ENCODE data around the gene NEDD4. TPM values are rescaled to one million over a fixed set of nuclear protein-coding genes. Genes with fewer than 3 reads are reported as not detected.

The NEDD4 gene
- total RNA-seq, 2 donors from 2014 or later: 10.4 to 16.5 TPM

- no peak for DNase-seq
- Mint-ChIP-seq H3K27ac (no peak overlapping the region), H3K27me3 (ENCODE audit: insufficient read depth) (no peaks in the 10 kb centered on the region), H3K9me3 (peaks cover 28% of the 10 kb centered on the region), H3K36me3 (ENCODE audit: low read depth) (peaks cover 5% of the 10 kb centered on the region), H3K4me3 (no peak overlapping the region), H3K4me1 (no peaks in the 10 kb centered on the region)
- no peaks in the 10 kb centered on the region for H3K36me3 ChIP-seq (ENCODE audit: control insufficient read depth, insufficient read depth, low read length)
- no peak overlapping the region for H3K27ac ChIP-seq (ENCODE audit: low read depth, low read length)
- no peak for TF ChIP-seq CTCF (conservative IDR thresholded peaks at IDR 0.05)
- peaks cover 6% of the 10 kb centered on the region for H3K9me3 ChIP-seq (ENCODE audit: control insufficient read depth, low read length)
- H3K4me3 ChIP-seq (ENCODE audit: low read length): no peak overlapping the region
- H3K27me3 ChIP-seq (ENCODE audit: control insufficient read depth, insufficient read depth, low read length, poor library complexity, severe bottlenecking): no peaks in the 10 kb centered on the region
- no peaks in the 10 kb centered on the region for H3K4me1 ChIP-seq (ENCODE audit: control insufficient read depth, insufficient read depth, low read length)
- no peak overlapping the region for H3K9ac ChIP-seq (ENCODE audit: extremely low read depth, low read length, poor library complexity, severe bottlenecking)
- WGBS, 2 experiments (ENCODE audit: insufficient coverage in 1 of 2, insufficient read length in 1 of 2): 89 to 91% methylated on average over 8 to 11 of the region's 11 CpGs
These were observed 25.8 kb upstream of the NEDD4 start for GRCh38 chr15:56019060-56019793.

- Mint-ChIP-seq H3K4me1 (no peaks in the 10 kb centered on the region), H3K9me3 (peaks cover 35% of the 10 kb centered on the region), H3K27me3 (ENCODE audit: insufficient read depth) (no peaks in the 10 kb centered on the region), H3K4me3 (no peak overlapping the region), H3K36me3 (ENCODE audit: low read depth) (peaks cover 5% of the 10 kb centered on the region), H3K27ac (no peak overlapping the region)
- no peaks in the 10 kb centered on the region for H3K36me3 ChIP-seq (ENCODE audit: control insufficient read depth, insufficient read depth, low read length)
- WGBS, 2 experiments (ENCODE audit: insufficient coverage in 1 of 2, insufficient read length in 1 of 2): 80 to 83% methylated on average over 1 of the region's 1 CpG
- H3K4me3 ChIP-seq (ENCODE audit: low read length): no peak overlapping the region
- no peak overlapping the region for H3K9ac ChIP-seq (ENCODE audit: extremely low read depth, low read length, poor library complexity, severe bottlenecking)
- peak; percentile 59 for TF ChIP-seq CTCF (conservative IDR thresholded peaks at IDR 0.05)
- no peak overlapping the region for H3K27ac ChIP-seq (ENCODE audit: low read depth, low read length)
- H3K4me1 ChIP-seq (ENCODE audit: control insufficient read depth, insufficient read depth, low read length): no peaks in the 10 kb centered on the region
- no peak for DNase-seq
- H3K9me3 ChIP-seq (ENCODE audit: control insufficient read depth, low read length): peaks cover 5% of the 10 kb centered on the region
- H3K27me3 ChIP-seq (ENCODE audit: control insufficient read depth, insufficient read depth, low read length, poor library complexity, severe bottlenecking): no peaks in the 10 kb centered on the region
These were observed 24.5 kb upstream of the NEDD4 start for GRCh38 chr15:56017920-56018319.

- H3K4me3 Mint-ChIP-seq: no peak overlapping the region
- Histone ChIP-seq H3K27me3 (ENCODE audit: control insufficient read depth, insufficient read depth, low read length, poor library complexity, severe bottlenecking) (no peaks in the 10 kb centered on the region), H3K4me1 (ENCODE audit: control insufficient read depth, insufficient read depth, low read length) (no peaks in the 10 kb centered on the region), H3K9me3 (ENCODE audit: control insufficient read depth, low read length) (peaks cover 5% of the 10 kb centered on the region), H3K27ac (ENCODE audit: low read depth, low read length) (no peak overlapping the region), H3K4me3 (ENCODE audit: low read length) (no peak overlapping the region), H3K36me3 (ENCODE audit: control insufficient read depth, insufficient read depth, low read length) (no peaks in the 10 kb centered on the region), H3K9ac (ENCODE audit: extremely low read depth, low read length, poor library complexity, severe bottlenecking) (no peak overlapping the region)
- peaks cover 33% of the 10 kb centered on the region for H3K9me3 Mint-ChIP-seq
- H3K36me3 Mint-ChIP-seq (ENCODE audit: low read depth): peaks cover 5% of the 10 kb centered on the region
- no peaks in the 10 kb centered on the region for H3K4me1 Mint-ChIP-seq
- 91 to 100% methylated on average over 3 to 4 of the region's 5 CpGs for WGBS, 2 experiments (ENCODE audit: insufficient coverage in 1 of 2, insufficient read length in 1 of 2)
- DNase-seq: no peak
- H3K27me3 Mint-ChIP-seq (ENCODE audit: insufficient read depth): no peaks in the 10 kb centered on the region
- TF ChIP-seq CTCF (conservative IDR thresholded peaks at IDR 0.05): no peak
- H3K27ac Mint-ChIP-seq: no peak overlapping the region
These were observed 24.1 kb upstream of the NEDD4 start for GRCh38 chr15:56017511-56017910.
